ENCODE results near the gene MDH1.
"Not testable (repeated sequence)": the region's sequence is repeated elsewhere in the genome, so short reads cannot be mapped to it uniquely, and the experiment has no call there.

Gene MDH1

DNA sequence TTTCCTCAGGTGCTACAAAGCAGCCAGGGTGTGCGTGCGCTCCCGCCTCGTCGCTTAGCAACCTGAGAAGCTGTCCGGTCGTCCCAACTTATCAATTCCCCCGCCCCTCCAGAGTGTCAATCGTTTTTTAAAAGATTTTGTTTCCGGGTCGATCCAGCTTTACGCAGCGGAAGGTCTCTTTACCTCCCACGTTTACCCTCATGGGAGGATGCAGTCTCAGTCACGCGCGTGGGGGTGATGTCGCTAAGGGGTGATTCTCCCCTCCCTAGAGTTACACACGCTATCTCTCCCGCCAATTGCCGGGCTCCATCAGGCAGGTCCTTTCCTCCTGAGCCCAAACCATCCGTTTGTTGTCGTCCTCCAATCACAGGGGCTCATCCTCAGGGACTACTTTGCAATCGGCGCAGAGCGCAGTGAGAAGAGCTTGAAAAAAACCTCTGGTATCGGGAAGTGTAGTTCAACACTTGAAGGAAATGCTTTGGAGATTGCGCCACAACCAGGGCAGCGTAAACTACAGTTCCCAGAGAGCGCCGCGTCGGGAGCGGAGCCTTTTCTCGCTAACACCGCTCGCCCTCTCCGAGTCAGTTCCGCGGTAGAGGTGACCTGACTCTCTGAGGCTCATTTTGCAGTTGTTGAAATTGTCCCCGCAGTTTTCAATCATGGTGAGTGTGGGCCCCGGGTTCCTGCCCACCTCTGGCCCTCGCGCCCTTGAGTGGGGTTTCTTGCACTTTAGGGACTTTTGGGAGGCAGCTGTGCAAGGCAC is at the start of gene MDH1, which contains the start of gene WDPCP:
Gene MDH1 (plus strand): TSS at position 579 of the 763 bp plus-strand sequence. CDS start 81 bp downstream, at position 660.
Gene WDPCP (minus strand): TSS at position 93 of the 763 bp plus-strand sequence. CDS start 206 bp downstream, outside the sequence.
- peak; percentile 99 to 100 for DNase-seq

GRCh38 chr2:63539416-63540162 is 49.2 kb upstream of the MDH1 start:
- no peak for DNase-seq

DNA sequence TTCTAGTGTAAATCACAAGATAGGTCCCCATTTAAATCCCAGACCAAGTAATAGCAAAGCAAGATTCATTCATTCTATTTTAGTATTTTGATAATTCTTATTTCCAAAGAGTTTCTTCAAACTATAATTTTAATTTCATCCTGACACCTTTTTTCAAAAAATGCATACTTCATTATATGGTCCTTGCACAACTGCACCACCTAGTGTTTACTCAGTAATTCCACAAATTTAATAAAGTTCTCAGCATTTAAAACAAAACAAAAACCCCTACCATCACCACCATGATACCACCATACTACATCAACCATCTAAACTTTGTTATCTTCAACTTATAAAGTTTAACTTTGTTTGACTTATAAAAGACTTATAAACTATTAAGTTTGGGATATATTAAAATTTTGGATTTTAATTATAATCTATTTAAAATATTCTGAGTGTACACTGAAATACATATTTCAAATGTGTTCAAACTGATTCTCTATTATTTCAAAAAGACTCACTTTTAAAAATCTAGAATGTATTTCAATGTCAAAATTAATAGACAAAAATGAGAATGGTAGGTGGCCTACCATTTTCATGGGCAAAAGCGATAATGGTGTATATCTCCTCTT is 44.6 kb upstream of the MDH1 start:
- no peak for DNase-seq

- DNase-seq, result no peak
These were observed 43.7 kb upstream of the MDH1 start for GRCh38 chr2:63545023-63545422.

GRCh38 chr2:63553049-63553448 is 35.7 kb upstream of the MDH1 start:
- no peak for DNase-seq

DNA sequence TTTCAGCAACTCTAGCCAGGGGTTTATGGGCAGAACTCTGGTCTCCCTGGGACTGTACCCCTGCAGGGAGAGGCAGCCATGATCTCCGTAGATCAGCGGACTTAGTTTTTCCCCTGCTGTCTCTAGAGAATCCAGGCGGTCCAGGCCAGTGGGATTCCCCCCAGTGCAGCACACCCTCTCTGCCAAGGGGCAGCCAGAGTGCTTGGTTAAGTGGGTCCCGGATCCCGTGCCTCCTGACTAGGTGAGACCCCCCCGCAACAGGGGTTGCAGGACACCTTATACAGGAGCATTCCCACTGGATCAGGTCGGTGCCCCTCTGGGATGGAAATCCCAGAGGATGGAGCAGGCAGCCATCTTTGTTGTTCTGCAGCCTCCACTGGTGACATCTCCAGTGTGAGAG is 33.5 kb upstream of the MDH1 start:
- DNase-seq, result no peak

DNA sequence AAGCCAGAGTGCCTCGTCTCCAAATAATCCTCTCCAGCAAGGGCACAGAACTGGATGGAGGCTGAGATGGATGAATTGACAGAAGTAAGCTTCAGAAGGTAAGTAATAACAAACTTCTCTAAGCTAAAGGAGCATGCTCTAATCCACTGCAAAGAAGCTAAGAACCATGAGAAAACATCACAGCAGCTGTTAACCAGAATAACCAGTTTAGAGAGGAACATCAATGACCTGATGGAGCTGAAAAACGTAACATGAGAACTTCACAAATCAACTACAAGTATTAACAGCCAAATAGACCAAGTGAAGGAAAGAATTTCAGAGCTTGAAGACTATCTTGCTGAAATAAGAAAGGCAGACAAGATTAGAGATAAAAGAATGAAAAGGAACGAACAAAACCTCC is 32.8 kb upstream of the MDH1 start:
- DNase-seq, result no peak

DNA sequence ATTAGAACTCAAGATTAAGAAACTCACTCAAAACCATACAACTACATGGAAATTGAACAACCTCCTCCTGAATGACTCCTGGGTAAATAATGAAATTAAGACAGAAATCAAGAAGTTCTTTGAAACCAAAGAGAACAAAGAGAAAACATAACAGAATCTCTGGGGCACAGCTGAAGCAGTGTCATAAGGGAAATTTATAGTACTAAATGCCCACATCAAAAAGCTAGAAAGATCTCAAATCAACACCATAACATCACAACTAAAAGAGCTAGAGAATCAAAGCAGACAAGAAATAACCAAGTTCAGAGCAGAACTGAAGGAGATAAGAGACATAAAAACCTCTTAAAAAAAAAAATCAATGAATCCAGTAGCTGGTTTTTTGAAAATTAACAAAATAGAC is 30.9 kb upstream of the MDH1 start:
- not testable (repeated sequence) for DNase-seq

GRCh38 chr2:63558922-63559321 is 29.8 kb upstream of the MDH1 start:
- not testable (repeated sequence) for DNase-seq

- DNase-seq, result no peak
These were observed 26.0 kb upstream of the MDH1 start for GRCh38 chr2:63562751-63563150.

- no peak for DNase-seq
These were observed 19.0 kb upstream of the MDH1 start for GRCh38 chr2:63569740-63570139.

DNA sequence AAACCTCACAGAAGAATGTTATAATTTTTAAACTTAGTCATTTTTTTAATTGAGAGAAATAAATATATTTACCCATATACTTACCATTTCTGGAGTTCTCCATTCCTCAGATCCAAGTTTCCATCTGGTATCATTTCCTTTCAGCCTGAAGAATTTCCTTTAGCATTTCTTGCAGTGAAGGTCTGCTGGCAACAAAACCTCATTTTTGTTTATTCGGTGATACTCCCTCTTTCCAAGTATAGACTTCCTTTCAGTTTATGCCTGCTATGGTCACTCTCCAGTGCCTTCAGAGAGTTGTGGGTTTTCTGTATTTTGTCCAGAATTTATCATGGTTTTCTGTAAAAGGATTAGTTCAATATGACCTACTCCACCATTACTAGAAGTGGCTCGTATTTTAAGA is 17.5 kb upstream of the MDH1 start:
- DNase-seq, result no peak

- DNase-seq, result no peak
These were observed 16.8 kb upstream of the MDH1 start for GRCh38 chr2:63572001-63572400.

- DNase-seq, result not testable (repeated sequence)
These were observed 15.7 kb upstream of the MDH1 start for GRCh38 chr2:63573026-63573425.

- DNase-seq, result not testable (repeated sequence)
These were observed 14.9 kb upstream of the MDH1 start for GRCh38 chr2:63573726-63574345.

DNA sequence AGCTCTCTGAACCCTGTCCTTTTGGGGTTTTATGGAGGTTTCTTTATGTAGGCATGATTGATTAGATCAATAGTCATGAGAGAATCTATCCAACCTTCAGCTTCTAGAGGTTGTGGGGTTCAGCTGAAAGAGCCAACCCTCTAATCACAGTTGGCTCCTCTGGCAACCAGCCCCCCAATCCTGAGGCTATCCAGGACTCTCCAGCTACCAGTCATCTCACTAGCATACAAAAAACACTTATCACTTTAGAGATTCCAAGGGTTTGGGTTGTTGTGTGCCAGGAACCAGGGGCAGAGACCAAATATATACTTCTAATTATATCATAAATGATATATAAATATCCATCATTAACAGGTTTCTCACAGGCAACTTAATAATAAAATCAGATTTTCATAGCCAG is 12.2 kb upstream of the MDH1 start:
- no peak for DNase-seq

GRCh38 chr2:63578767-63579166 is 10.0 kb upstream of the MDH1 start:
- DNase-seq, result no peak

DNA sequence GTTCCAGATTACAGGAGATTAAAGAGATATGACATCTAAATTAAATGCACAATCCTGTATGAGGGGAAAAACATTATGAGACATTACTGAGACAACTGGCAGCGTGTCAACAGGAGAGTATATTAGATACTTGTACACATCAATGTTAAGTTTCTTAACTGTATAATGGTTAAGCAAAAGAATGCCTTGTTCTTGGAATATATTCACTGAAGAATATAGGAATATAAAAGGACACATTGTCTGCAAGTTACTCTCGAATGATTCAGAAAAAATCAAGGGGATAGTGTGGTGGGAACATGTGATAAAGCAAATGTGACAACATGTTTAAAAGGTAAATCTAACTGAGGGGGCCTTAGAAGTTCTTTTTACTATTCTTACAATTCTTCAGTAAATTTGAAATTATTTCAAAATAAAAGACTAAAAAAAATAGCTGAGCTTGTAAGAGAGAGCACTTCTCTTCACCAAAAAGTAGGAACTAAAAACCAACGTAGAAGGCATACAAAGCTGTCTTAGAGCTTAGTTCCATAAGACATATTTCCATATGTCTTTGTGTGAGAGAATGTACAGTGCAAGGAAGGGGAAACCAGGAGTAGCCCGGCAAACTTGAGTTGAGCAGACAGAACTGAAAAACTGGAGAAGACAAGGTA is 8.0 kb upstream of the MDH1 start:
- DNase-seq, result no peak

DNA sequence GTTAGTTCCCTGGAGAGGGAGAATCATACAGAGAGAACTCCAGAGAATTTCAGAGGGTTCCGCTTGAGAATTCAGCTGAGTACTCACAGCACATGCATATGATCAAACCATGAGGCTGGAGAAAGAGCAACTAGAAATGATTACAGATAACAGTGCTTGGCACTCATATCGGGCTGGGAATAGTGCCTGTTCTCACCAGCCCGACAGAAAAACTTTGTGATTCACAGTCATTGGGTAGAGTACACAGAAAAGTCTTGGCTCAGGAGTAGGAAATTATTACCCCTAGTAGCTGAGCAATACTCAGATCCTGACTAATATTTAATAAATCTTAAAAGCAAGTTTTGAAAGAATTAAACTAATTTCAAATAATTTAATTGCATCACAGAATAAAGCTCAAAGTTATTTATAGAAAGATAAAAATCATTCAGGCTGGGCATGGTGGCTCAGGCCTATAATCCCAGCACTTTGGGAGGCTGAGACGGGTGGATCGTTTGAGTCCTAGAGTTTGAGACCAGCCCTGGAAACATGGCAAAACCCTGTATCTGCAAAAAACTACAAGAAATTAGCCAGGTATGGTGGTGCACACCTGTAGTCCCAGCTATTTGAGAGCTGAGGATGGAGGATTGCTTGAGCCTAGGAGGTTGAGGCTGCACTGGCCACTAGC is 7.3 kb upstream of the MDH1 start:
- DNase-seq, result no peak

DNA sequence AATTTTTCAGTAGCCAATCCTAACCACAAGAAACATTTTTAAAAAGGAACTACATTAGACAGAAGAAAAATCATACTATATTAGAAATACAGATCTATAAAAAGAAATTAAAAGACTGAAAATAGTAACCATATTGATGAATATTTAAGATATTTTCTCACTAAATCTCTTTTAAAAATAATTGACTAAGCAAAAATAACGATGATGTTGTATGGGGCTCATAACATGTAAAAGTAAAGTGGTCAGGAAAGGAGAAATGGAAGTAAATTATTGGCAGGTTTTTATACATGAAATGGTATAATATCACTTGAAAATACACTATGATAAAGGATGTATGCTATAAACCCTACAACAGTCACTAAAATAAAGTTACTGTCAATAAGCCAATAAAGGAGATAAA is 5.9 kb upstream of the MDH1 start:
- no peak for DNase-seq

DNA sequence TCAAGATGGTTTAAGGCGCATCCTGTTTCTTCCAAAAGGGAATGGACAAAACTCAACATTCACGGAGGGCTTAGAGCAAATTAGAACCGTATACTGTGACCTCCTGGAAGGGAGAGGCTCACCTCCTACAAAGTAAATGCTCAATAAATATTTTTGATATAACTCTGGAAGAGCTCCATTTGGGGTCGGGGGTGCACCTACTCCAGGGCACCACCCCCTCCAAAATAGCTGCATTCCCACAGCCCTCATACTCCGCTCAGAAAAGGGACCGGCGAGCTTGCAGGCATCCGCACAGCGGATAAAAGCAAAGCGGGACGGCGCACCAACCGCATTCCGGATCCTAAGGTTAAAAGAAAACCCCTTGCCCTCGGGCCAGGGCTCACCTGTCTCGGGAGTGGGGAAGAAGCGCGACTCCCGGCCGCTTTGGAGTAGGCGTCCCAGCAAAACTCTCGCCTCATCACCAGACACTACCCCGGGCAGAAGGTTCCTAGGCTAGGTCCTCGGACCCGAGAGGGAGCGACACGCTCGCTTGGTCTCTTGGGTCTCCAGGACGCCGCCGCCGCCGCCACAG is 864 bp upstream of the MDH1 start:
- DNase-seq, result no peak

Data from NCI-H2081 (cell line).